ENCODE data around the gene SOCS1.

DNA sequence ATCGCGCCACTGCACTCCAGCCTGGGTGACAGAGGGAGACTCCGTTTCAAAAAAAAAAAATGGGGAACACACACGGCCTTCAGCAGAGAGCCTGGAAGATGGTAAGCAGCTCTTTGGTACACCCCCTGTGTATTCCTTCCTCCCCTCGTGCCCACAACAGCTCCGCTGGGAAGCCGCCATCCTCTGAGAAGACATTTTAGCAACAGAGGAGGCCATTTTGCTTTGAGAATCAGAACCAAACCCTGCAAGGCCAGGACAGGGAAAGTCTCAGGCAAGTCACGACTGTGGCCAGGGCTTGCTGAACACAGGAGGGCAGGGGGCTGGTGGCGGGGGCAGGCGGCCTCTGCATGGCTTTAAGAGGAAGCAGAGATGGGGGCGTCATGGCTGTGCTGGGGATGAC, 45.7 kb downstream of the SOCS1 start:
- no peak for TF ChIP-seq RFX5 (IDR thresholded peaks at IDR 0.05; ENCODE audit: borderline replicate concordance, low read depth, low read length)
- no peak for TF ChIP-seq MAFK (IDR thresholded peaks at IDR 0.05; ENCODE audit: low read depth, low read length)
- TF ChIP-seq EZH2 (IDR thresholded peaks at IDR 0.05; ENCODE audit: low read depth, low read length, severe bottlenecking): no peak
- no peak for TF ChIP-seq SP2 (IDR thresholded peaks at IDR 0.05; ENCODE audit: low read length)
- no peak for TF ChIP-seq ZNF274 (IDR thresholded peaks at IDR 0.05; ENCODE audit: borderline replicate concordance, extremely low read depth, low read length)
- TF ChIP-seq RNF2 (IDR thresholded peaks at IDR 0.05; ENCODE audit: borderline replicate concordance, low read depth, low read length, missing control alignments, poor library complexity, severe bottlenecking): no peak
- no peak for TF ChIP-seq CHD2 (IDR thresholded peaks at IDR 0.05; ENCODE audit: low read length)
- no peak for TF ChIP-seq EP300 (IDR thresholded peaks at IDR 0.05; ENCODE audit: borderline replicate concordance in 1 of 2, low read depth in 2 of 2, low read length in 2 of 2)
- TF ChIP-seq, protein P1, sequence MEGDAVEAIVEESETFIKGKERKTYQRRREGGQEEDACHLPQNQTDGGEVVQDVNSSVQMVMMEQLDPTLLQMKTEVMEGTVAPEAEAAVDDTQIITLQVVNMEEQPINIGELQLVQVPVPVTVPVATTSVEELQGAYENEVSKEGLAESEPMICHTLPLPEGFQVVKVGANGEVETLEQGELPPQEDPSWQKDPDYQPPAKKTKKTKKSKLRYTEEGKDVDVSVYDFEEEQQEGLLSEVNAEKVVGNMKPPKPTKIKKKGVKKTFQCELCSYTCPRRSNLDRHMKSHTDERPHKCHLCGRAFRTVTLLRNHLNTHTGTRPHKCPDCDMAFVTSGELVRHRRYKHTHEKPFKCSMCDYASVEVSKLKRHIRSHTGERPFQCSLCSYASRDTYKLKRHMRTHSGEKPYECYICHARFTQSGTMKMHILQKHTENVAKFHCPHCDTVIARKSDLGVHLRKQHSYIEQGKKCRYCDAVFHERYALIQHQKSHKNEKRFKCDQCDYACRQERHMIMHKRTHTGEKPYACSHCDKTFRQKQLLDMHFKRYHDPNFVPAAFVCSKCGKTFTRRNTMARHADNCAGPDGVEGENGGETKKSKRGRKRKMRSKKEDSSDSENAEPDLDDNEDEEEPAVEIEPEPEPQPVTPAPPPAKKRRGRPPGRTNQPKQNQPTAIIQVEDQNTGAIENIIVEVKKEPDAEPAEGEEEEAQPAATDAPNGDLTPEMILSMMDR (IDR thresholded peaks at IDR 0.05; ENCODE audit: control extremely low read depth in 1 of 3, insufficient read depth in 1 of 3, low read depth in 1 of 3, low read length in 3 of 3): no peak

All from H1 (cell line).